Activated naive CD4-positive, alpha-beta T cell treated with anti-CD3 and anti-CD28 coated beads, Interleukin-2, amount 50 U/mL, for 24 hours (primary cell): ENCODE measurements around the gene ZNF775.

ENCODE experiments used
- H3K27ac Mint-ChIP-seq: one replicate; pipeline ENCODE4 v1.8.0; 2021; ENCODE audit warnings: mild to moderate bottlenecking, mixed read lengths
- H3K27me3 Mint-ChIP-seq: one replicate; pipeline ENCODE4 v1.8.0; 2021; ENCODE audit warnings: mixed read lengths
- H3K36me3 Mint-ChIP-seq: one replicate; pipeline ENCODE4 v1.8.0; 2021; ENCODE audit warnings: mixed read lengths
- H3K4me1 Mint-ChIP-seq: one replicate; pipeline ENCODE4 v1.8.0; 2021; ENCODE audit warnings: mixed read lengths
- H3K4me3 Mint-ChIP-seq: one replicate; pipeline ENCODE4 v1.8.0; 2021; ENCODE audit warnings: mild to moderate bottlenecking, mixed read lengths
- H3K9me3 Mint-ChIP-seq: one replicate; pipeline ENCODE4 v1.8.0; 2021; ENCODE audit warnings: mixed read lengths

Gene ZNF775

GRCh38 chr7:150371996-150372270 is 7.2 kb upstream of the ZNF775 start:
- H3K4me1 Mint-ChIP-seq: peaks cover 67% of the 10 kb centered on the region
- H3K4me3 Mint-ChIP-seq: no peak overlapping the region

GRCh38 chr7:150372271-150373048 is 6.7 kb upstream of the ZNF775 start:
- Mint-ChIP-seq H3K4me1 (peaks cover 66% of the 10 kb centered on the region), H3K9me3 (no peaks in the 10 kb centered on the region), H3K27ac (no peak overlapping the region), H3K27me3 (no peaks in the 10 kb centered on the region), H3K4me3 (no peak overlapping the region), H3K36me3 (peaks cover 2% of the 10 kb centered on the region)

More at GRCh38 chr7:150371996-150372270, 7.2 kb upstream of the ZNF775 start:
- Mint-ChIP-seq H3K27me3 (no peaks in the 10 kb centered on the region), H3K9me3 (no peaks in the 10 kb centered on the region), H3K27ac (no peak overlapping the region), H3K36me3 (peaks cover 2% of the 10 kb centered on the region)

GRCh38 chr7:150373049-150373801 is 5.9 kb upstream of the ZNF775 start:
- H3K4me3 Mint-ChIP-seq: no peak overlapping the region
- H3K36me3 Mint-ChIP-seq: peaks cover 2% of the 10 kb centered on the region
- no peaks in the 10 kb centered on the region for H3K9me3 Mint-ChIP-seq
- H3K27me3 Mint-ChIP-seq: no peaks in the 10 kb centered on the region
- peak overlapping the region; percentile 59 for H3K27ac Mint-ChIP-seq
- H3K4me1 Mint-ChIP-seq: peaks cover 68% of the 10 kb centered on the region

- peaks cover 68% of the 10 kb centered on the region for H3K4me1 Mint-ChIP-seq
- no peaks in the 10 kb centered on the region for H3K27me3 Mint-ChIP-seq
- H3K27ac Mint-ChIP-seq: peak overlapping the region; percentile 59
- H3K4me3 Mint-ChIP-seq: no peak overlapping the region
- peaks cover 2% of the 10 kb centered on the region for H3K36me3 Mint-ChIP-seq
- H3K9me3 Mint-ChIP-seq: no peaks in the 10 kb centered on the region
These were observed 5.1 kb upstream of the ZNF775 start for GRCh38 chr7:150374026-150374425.

GRCh38 chr7:150374472-150374871 is 4.7 kb upstream of the ZNF775 start:
- peaks cover 2% of the 10 kb centered on the region for H3K36me3 Mint-ChIP-seq
- no peaks in the 10 kb centered on the region for H3K9me3 Mint-ChIP-seq
- H3K4me1 Mint-ChIP-seq: peaks cover 65% of the 10 kb centered on the region
- no peak overlapping the region for H3K27ac Mint-ChIP-seq
- no peak overlapping the region for H3K4me3 Mint-ChIP-seq
- H3K27me3 Mint-ChIP-seq: no peaks in the 10 kb centered on the region

- Mint-ChIP-seq H3K27ac (peak overlapping the region; percentile 99), H3K4me1 (peaks cover 65% of the 10 kb centered on the region), H3K4me3 (peak overlapping the region; percentile 81), H3K36me3 (peaks cover 2% of the 10 kb centered on the region), H3K9me3 (no peaks in the 10 kb centered on the region), H3K27me3 (no peaks in the 10 kb centered on the region)
These were observed 3.2 kb upstream of the ZNF775 start for GRCh38 chr7:150375662-150376521.

- H3K27ac Mint-ChIP-seq: peak overlapping the region; percentile 99
- H3K27me3 Mint-ChIP-seq: no peaks in the 10 kb centered on the region
- peaks cover 64% of the 10 kb centered on the region for H3K4me1 Mint-ChIP-seq
- H3K4me3 Mint-ChIP-seq: peak overlapping the region; percentile 81
- H3K36me3 Mint-ChIP-seq: peaks cover 2% of the 10 kb centered on the region
- H3K9me3 Mint-ChIP-seq: no peaks in the 10 kb centered on the region
These were observed 2.6 kb upstream of the ZNF775 start for GRCh38 chr7:150376560-150376959.

GRCh38 chr7:150377196-150377595 is 1.9 kb upstream of the ZNF775 start:
- peak overlapping the region; percentile 72 for H3K27ac Mint-ChIP-seq
- H3K9me3 Mint-ChIP-seq: no peaks in the 10 kb centered on the region
- no peaks in the 10 kb centered on the region for H3K27me3 Mint-ChIP-seq
- peaks cover 64% of the 10 kb centered on the region for H3K4me1 Mint-ChIP-seq
- H3K4me3 Mint-ChIP-seq: peak overlapping the region; percentile 79
- H3K36me3 Mint-ChIP-seq: peaks cover 2% of the 10 kb centered on the region

GRCh38 chr7:150377635-150378034 is 1.5 kb upstream of the ZNF775 start:
- peaks cover 66% of the 10 kb centered on the region for H3K4me1 Mint-ChIP-seq

GRCh38 chr7:150378115-150378852 is 846 bp upstream of the ZNF775 start:
- Mint-ChIP-seq H3K4me3 (peak overlapping the region; percentile 79), H3K4me1 (peaks cover 69% of the 10 kb centered on the region), H3K27me3 (no peaks in the 10 kb centered on the region), H3K27ac (peak overlapping the region; percentile 55), H3K9me3 (no peaks in the 10 kb centered on the region), H3K36me3 (peaks cover 2% of the 10 kb centered on the region)

More at GRCh38 chr7:150377635-150378034, 1.5 kb upstream of the ZNF775 start:
- H3K4me3 Mint-ChIP-seq: peak overlapping the region; percentile 79
- H3K27me3 Mint-ChIP-seq: no peaks in the 10 kb centered on the region
- H3K36me3 Mint-ChIP-seq: peaks cover 2% of the 10 kb centered on the region
- no peaks in the 10 kb centered on the region for H3K9me3 Mint-ChIP-seq
- H3K27ac Mint-ChIP-seq: peak overlapping the region; percentile 72

- H3K9me3 Mint-ChIP-seq: no peaks in the 10 kb centered on the region
- H3K36me3 Mint-ChIP-seq: peaks cover 2% of the 10 kb centered on the region
- H3K27ac Mint-ChIP-seq: peak overlapping the region; percentile 67
- peaks cover 55% of the 10 kb centered on the region for H3K4me1 Mint-ChIP-seq
- H3K4me3 Mint-ChIP-seq: peak overlapping the region; percentile 95
- H3K27me3 Mint-ChIP-seq: no peaks in the 10 kb centered on the region
These were observed 580 bp downstream of the ZNF775 start for GRCh38 chr7:150379441-150380379.

GRCh38 chr7:150380463-150380862 is 1.3 kb downstream of the ZNF775 start:
- Mint-ChIP-seq H3K27me3 (no peaks in the 10 kb centered on the region), H3K27ac (no peak overlapping the region)

GRCh38 chr7:150381096-150381495 is 2.0 kb downstream of the ZNF775 start:
- H3K9me3 Mint-ChIP-seq: no peaks in the 10 kb centered on the region
- H3K27me3 Mint-ChIP-seq: no peaks in the 10 kb centered on the region
- no peaks in the 10 kb centered on the region for H3K36me3 Mint-ChIP-seq
- no peak overlapping the region for H3K27ac Mint-ChIP-seq
- H3K4me1 Mint-ChIP-seq: peaks cover 43% of the 10 kb centered on the region
- H3K4me3 Mint-ChIP-seq: no peak overlapping the region

More at GRCh38 chr7:150380463-150380862, 1.3 kb downstream of the ZNF775 start:
- H3K4me1 Mint-ChIP-seq: peaks cover 49% of the 10 kb centered on the region
- peaks cover 2% of the 10 kb centered on the region for H3K36me3 Mint-ChIP-seq
- no peaks in the 10 kb centered on the region for H3K9me3 Mint-ChIP-seq
- peak overlapping the region; percentile 95 for H3K4me3 Mint-ChIP-seq

- Mint-ChIP-seq H3K9me3 (no peaks in the 10 kb centered on the region), H3K27me3 (no peaks in the 10 kb centered on the region), H3K4me1 (peaks cover 36% of the 10 kb centered on the region), H3K27ac (no peak overlapping the region), H3K36me3 (no peaks in the 10 kb centered on the region), H3K4me3 (no peak overlapping the region)
These were observed 2.6 kb downstream of the ZNF775 start for GRCh38 chr7:150381785-150382122.
